GM18873 (cell line): ENCODE measurements around the gene HSPA1B.
"Not testable (repeated sequence)": the region's sequence is repeated elsewhere in the genome, so short reads cannot be mapped to it uniquely, and the experiment has no call there.

Experiments used
- ATAC-seq: cut with Tn5 transposase; IDR thresholded peaks from one replicate; pipeline ENCODE4 v1.9.1; 2021; ENCODE audit warnings: mild to moderate bottlenecking, moderate library complexity, moderate number of reproducible peaks; ENCODE audit not compliant: unreplicated experiment, low FRiP score

The HSPA1B gene

DNA sequence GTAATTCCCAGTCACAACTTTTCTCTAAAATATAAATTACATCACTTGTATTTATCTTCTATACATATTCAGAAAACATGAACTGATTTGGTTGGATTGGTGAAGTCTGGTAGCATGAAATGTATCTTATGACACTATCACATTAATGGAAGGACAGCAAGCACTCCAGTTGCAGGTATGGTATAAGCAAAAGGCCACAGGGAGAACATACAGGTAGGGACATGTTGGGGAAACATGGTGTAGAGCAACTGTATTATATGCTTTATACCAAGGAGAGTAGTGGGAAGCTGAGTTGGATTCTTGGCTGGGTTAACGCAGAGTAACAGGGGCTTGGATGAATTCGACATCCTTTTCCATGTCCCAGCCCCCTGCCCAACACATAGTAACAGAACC lies 30.5 kb upstream of the HSPA1B start:
- no peak for ATAC-seq

DNA sequence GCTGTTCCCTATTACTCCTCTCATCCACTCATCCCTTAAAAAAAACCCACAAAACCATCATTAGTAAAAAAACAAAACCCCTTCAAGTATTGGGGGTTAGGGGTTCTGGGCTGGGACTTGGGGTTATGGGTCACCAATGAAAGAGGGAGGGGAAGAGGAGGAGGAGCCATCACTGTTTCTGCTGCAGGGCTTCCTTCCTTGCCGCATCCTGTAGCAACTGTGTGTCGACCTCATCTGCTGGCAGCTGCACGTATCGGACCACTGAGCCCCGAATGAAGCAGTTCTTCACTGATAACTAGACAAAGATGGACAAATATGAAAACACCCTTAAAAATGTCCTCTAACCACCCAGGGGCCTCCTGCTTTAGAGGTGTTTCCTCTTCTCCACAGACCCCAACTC lies 29.9 kb upstream of the HSPA1B start:
- no peak for ATAC-seq

GRCh38 chr6:31799781-31800180 lies 27.8 kb upstream of the HSPA1B start:
- ATAC-seq: no peak

GRCh38 chr6:31801031-31801927 lies 26.3 kb upstream of the HSPA1B start:
- not testable (repeated sequence) for ATAC-seq

DNA sequence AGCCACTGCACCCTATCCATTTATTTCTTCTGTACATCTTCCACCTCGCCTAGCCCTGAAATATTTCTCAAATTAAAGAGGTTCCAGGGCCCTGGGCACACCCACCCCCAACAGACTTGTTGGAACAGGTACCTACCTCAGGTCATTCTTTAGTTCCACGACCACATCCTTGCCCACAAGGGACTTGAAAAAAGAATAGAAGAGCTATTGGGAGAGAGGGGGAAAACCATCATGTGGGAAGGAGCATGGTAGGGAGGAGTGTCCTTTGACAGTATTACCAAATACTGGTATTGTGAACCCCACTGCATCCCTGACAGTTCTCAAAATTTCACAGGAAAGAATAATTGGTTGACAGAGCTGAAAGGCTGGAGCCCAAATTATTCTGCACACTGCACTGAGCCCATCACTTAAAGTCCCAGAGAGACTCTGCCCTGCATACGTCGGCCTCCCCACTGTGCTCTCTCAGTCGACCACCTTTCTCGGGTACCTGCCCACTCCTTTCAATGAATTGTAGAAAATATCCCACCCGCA lies 21.5 kb upstream of the HSPA1B start:
- no peak for ATAC-seq

GRCh38 chr6:31806470-31807272 lies 20.9 kb upstream of the HSPA1B start, which contains the start of gene LSM2:
LSM2 (minus strand) TSS chr6:31806966; CDS start chr6:31806757, 209 bp downstream.
- ATAC-seq: peak; percentile 78

GRCh38 chr6:31808599-31808998 lies 18.9 kb upstream of the HSPA1B start:
- not testable (repeated sequence) for ATAC-seq

DNA sequence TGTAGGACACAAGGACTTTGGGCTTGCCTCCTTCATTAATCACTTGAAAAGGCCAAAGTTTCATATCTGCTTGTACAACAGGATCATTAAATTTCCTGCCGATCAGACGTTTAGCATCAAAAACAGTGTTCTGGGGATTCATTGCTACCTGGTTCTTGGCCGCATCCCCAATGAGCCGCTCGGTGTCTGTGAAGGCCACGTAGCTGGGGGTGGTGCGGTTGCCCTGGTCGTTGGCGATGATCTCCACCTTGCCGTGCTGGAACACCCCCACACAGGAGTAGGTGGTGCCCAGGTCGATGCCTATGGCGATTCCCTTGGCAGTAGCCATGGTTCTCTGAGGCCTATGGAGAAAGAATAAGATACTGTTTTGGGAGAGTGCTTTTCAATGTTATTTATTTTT lies 15.9 kb upstream of the HSPA1B start:
- ATAC-seq: no peak

DNA sequence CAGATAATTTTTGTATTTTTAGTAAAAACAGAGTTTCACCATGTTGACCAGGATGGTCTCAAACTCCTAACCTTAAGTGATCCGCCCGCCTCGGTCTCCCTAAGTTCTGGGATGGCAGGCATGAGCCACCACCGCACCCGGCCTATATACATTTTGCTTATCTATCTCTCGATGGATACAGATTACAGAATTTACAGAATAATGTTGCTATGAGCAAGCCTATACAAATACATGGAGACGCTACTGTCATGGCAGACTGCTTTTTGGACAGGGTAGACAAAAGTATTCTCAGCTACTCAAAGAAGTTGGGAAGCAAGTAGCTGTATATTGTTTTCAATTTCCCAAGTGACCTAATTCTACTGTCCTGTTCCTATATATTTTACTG lies 14.1 kb upstream of the HSPA1B start:
- no peak for ATAC-seq

- no peak for ATAC-seq
Measured at GRCh38 chr6:31814677-31815024, 12.9 kb upstream of the HSPA1B start.

DNA sequence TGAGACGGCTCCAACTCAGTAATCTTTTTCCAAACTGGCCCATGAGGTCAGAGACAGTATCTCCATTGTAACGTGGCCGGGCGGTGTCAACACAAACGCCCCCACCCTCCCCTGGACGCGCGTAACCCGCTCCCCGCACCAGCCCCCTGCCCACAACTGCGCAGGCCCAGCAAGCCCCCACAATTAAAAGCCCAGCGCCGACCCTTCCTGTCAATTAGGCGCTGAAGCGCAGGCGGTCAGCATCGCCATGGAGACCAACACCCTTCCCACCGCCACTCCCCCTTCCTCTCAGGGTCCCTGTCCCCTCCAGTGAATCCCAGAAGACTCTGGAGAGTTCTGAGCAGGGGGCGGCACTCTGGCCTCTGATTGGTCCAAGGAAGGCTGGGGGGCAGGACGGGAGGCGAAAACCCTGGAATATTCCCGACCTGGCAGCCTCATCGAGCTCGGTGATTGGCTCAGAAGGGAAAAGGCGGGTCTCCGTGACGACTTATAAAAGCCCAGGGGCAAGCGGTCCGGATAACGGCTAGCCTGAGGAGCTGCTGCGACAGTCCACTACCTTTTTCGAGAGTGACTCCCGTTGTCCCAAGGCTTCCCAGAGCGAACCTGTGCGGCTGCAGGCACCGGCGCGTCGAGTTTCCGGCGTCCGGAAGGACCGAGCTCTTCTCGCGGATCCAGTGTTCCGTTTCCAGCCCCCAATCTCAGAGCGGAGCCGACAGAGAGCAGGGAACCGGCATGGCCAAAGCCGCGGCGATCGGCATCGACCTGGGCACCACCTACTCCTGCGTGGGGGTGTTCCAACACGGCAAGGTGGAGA lies 12.3 kb upstream of the HSPA1B start, which contains the start of the genes HSPA1A and HSPA1L:
Gene HSPA1A, plus strand, starts transcription at position 519 of the 814 bp plus-strand sequence. Its CDS starts 214 bp downstream, at position 733.
Gene HSPA1L, minus strand, starts transcription at position 259 of the 814 bp plus-strand sequence. CDS start 3,311 bp downstream, outside the sequence.
- no peak for ATAC-seq

GRCh38 chr6:31817133-31817928 lies 10.2 kb upstream of the HSPA1B start:
- ATAC-seq: not testable (repeated sequence)

GRCh38 chr6:31817929-31818511 lies 9.5 kb upstream of the HSPA1B start:
- not testable (repeated sequence) for ATAC-seq

GRCh38 chr6:31819871-31820299 lies 7.7 kb upstream of the HSPA1B start:
- no peak for ATAC-seq

DNA sequence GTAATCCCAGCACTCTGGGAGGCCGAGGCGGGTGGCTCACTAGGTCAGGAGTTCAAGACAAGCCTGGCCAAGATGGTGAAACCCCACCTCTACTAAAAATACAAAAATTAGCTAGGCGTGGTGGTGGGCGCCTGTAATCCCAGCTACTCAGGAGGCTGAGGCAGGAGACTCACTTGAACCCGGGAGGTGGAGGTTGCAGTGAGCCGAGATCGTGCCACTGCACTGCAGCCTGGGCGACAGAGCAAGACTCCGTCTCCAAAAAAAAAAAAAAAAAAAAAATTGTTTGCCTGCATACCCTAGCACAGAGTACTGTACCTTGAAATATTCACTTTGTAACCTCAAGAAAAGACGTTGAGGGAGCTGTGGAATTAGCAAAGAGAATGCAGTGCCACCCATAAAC lies 7.1 kb upstream of the HSPA1B start:
- ATAC-seq: not testable (repeated sequence)

GRCh38 chr6:31821301-31822035 lies 6.1 kb upstream of the HSPA1B start:
- ATAC-seq: no peak

GRCh38 chr6:31822036-31822821 lies 5.3 kb upstream of the HSPA1B start:
- ATAC-seq: no peak
